Stimulated activated CD8-positive, alpha-beta memory T cell treated with anti-CD3 and anti-CD28 coated beads, Interleukin-15, amount 100 ng/mL, for 1 hour (primary cell): ENCODE measurements around the gene LETM1.

Source experiments
- DNase-seq: peaks from one replicate; pipeline ENCODE4 v3.0.0-alpha.2; 2020; ENCODE audit warnings: low read depth

LETM1 gene

DNA sequence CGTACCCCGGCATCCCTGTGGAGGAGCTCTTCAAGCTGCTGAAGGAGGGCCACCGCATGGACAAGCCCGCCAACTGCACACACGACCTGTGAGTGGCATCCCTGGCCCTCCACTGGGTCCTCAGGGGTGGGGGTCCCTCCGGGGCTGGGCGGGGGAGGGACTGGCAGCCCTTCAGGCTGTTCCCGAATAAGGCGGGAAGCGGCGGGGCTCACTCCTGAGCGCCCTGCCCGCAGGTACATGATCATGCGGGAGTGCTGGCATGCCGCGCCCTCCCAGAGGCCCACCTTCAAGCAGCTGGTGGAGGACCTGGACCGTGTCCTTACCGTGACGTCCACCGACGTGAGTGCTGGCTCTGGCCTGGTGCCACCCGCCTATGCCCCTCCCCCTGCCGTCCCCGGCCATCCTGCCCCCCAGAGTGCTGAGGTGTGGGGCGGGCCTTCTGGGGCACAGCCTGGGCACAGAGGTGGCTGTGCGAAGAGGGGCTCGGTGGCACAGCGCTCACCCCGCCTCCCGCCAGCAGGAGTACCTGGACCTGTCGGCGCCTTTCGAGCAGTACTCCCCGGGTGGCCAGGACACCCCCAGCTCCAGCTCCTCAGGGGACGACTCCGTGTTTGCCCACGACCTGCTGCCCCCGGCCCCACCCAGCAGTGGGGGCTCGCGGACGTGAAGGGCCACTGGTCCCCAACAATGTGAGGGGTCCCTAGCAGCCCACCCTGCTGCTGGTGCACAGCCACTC, 49.2 kb downstream of the LETM1 start:
- no peak for DNase-seq

DNA sequence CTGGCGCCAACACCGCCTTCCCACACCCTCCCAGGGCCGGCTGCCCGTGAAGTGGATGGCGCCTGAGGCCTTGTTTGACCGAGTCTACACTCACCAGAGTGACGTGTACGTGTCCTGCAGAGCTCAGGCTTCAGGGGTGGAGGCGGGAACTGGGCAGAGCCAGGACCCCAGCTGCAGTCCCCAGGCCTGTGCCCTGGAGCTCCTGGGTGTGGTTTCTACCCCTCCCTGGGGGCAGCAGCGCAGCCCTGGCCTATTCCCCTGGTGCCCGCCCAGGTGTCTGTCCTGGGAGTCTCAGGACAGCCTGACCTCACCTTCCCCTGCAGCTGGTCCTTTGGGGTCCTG, 49.8 kb downstream of the LETM1 start:
- no peak for DNase-seq

DNA sequence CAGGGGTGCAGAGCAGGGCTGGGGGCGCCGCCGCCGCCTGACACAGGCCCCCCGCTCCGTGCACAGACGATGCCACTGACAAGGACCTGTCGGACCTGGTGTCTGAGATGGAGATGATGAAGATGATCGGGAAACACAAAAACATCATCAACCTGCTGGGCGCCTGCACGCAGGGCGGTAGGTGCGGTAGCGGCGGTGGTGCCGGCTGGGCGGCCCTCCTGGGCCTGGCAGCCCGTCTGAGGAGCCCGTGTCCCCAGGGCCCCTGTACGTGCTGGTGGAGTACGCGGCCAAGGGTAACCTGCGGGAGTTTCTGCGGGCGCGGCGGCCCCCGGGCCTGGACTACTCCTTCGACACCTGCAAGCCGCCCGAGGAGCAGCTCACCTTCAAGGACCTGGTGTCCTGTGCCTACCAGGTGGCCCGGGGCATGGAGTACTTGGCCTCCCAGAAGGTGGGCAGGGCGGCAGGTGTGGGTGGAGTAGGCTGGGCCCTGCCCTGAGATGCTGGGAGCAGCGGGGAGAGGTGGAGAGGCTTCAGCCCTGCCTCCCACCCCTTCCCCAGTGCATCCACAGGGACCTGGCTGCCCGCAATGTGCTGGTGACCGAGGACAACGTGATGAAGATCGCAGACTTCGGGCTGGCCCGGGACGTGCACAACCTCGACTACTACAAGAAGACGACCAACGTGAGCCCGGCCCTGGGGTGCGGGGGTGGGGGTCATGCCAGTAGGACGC, 50.3 kb downstream of the LETM1 start:
- no peak for DNase-seq

DNA sequence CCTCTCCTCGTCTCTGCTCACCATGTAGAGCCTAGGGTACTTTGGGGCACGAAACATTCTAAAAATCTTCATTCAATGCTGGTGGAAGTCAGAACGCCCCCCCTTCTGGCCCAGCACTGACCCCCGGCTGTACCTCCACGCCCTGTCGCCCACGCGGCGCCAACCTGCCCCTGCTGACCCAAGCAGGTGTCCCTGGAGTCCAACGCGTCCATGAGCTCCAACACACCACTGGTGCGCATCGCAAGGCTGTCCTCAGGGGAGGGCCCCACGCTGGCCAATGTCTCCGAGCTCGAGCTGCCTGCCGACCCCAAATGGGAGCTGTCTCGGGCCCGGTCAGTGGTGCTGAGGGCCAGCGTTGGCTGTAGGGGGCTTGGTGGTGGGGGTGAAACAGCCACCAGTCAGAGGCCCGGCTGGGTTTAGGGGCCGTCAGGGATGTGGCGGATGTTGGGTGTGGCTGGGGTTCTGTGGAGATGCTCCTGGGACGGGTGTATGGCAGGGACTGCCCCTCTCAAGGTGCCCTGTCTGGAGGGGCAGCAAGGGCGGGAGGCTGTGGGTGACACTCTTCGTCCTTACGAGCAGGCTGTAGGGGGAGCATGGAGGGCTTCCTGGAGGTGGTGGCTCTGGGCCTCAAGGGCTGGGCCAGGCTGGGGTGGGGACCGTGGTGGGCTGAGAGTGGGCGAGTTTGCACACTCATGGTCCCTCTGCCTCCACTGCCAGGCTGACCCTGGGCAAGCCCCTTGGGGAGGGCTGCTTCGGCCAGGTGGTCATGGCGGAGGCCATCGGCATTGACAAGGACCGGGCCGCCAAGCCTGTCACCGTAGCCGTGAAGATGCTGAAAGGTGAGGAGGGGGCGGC, 51.1 kb downstream of the LETM1 start:
- no peak for DNase-seq

DNA sequence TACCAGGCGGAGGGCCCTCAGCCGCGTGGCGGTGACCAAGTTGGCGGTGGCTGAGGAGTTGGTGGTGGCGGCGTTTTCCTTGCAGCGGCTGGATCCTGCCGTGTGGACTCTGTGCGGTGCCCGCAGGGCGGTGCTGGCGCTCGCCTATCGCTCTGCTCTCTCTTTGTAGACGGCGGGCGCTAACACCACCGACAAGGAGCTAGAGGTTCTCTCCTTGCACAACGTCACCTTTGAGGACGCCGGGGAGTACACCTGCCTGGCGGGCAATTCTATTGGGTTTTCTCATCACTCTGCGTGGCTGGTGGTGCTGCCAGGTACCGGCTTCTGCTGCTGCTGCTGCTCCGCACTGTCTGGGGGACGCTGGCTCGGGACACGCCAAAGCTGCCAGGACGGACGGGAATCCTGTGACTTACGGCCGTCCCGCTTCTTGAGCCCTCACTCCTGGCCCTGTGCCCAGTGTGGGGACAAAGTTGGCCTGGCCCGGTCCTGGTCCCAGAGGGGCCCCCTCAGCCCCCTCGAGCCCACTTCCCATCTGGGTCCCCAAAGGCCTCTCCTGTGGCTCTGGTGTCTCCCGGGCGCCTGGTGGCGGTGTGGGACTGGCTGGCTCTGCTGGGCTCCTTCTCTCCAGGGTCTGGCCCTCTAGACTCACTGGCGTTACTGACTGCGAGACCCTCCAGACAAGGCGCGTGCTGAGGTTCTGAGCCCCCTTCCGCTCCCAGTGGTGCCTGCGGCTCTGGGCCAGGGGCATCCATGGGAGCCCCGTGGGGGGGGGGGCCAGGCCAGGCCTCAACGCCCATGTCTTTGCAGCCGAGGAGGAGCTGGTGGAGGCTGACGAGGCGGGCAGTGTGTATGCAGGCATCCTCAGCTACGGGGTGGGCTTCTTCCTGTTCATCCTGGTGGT, 52.2 kb downstream of the LETM1 start:
- no peak for DNase-seq

DNA sequence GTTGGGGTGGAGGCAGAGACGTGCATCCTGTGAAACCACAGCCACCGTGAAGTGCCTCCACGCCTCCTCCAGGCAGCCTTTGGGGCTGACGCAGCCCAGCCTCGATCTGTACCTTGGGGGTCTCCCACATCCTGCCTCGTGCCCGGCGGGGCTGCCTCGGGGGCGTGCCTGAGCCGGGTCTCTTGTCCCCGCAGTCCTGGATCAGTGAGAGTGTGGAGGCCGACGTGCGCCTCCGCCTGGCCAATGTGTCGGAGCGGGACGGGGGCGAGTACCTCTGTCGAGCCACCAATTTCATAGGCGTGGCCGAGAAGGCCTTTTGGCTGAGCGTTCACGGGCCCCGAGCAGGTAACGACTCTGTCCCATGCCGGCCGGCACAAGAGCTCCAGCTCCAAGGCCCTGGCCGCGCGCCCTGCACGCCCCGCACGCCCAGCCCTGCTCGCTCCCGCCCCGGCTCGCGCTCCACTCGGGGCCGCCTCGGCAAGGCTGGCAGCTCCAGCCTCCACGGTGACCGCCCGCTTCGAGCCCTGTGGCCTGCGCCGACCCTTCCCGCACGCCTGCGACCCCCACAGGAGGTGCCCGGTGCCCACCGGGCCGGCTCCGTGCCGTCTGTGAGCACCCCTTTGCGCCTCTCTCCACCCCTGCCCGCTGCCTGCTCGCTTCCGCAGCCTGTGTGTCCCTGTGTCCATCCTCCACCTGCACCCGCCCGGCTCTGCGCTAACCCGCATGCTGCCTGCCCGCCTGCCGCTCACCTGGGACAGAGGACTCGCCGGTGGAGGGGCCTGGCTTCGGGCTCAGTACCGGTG, 53.0 kb downstream of the LETM1 start:
- DNase-seq = no peak

DNA sequence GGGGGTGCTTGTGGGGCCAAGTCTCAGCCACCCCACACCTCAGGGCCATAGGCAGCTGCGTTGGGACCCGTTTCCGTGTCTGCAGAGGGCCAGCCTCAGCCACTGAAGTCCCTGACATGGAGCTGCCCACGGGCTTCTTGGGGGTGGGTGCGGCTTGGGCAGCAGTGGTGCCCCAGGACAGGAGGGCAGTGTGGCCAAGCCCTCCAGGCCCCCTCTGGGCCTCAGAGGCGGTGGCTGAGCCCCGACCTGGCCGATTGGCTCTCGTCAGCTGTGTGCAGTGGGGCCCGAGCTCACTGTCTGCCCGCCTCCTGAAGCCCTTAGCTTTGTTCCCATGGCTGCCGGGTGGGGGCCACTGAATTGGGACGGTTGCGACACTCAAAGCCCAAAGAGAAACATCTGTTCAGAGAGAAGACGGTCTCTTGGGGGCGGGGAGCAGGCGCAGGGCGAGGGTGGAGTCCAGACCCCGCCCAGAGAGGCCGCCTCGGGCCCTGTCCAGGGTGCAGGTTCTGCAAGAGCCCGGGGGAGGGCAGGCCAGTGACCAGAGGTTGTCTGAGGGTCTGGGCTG, 53.7 kb downstream of the LETM1 start:
- no peak for DNase-seq

DNA sequence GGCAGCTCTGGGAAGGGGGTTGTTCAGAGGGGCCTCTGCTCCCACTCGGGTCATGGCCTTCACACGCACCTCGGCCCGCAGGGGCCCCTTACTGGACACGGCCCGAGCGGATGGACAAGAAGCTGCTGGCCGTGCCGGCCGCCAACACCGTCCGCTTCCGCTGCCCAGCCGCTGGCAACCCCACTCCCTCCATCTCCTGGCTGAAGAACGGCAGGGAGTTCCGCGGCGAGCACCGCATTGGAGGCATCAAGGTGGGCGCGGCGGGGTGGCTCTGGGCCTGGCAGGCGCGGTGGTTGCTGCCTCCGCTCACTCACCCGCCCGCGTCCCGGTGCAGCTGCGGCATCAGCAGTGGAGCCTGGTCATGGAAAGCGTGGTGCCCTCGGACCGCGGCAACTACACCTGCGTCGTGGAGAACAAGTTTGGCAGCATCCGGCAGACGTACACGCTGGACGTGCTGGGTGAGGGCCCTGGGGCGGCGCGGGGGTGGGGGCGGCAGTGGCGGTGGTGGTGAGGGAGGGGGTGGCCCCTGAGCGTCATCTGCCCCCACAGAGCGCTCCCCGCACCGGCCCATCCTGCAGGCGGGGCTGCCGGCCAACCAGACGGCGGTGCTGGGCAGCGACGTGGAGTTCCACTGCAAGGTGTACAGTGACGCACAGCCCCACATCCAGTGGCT, 54.5 kb downstream of the LETM1 start:
- no peak for DNase-seq

DNA sequence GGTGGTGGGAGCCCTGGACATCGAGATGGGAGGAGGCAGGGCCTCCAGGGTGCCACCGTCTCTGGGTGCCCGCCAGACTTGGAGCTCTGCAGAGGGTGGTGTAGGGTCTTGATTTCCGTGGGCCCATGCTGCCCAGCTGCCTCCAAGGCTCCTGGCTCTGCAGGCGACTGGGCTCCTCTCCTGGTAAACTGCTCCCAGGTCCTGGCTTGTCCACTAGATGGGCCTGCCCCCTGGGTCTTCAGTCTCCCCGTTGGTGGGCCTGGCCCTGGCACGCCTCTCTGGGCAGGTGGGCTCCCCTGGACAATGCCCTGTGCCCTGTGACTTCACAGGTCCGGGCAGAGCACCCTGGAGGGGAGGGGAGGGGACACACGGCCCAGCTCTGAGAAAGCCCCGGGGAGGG, 55.2 kb downstream of the LETM1 start:
- DNase-seq = no peak

DNA sequence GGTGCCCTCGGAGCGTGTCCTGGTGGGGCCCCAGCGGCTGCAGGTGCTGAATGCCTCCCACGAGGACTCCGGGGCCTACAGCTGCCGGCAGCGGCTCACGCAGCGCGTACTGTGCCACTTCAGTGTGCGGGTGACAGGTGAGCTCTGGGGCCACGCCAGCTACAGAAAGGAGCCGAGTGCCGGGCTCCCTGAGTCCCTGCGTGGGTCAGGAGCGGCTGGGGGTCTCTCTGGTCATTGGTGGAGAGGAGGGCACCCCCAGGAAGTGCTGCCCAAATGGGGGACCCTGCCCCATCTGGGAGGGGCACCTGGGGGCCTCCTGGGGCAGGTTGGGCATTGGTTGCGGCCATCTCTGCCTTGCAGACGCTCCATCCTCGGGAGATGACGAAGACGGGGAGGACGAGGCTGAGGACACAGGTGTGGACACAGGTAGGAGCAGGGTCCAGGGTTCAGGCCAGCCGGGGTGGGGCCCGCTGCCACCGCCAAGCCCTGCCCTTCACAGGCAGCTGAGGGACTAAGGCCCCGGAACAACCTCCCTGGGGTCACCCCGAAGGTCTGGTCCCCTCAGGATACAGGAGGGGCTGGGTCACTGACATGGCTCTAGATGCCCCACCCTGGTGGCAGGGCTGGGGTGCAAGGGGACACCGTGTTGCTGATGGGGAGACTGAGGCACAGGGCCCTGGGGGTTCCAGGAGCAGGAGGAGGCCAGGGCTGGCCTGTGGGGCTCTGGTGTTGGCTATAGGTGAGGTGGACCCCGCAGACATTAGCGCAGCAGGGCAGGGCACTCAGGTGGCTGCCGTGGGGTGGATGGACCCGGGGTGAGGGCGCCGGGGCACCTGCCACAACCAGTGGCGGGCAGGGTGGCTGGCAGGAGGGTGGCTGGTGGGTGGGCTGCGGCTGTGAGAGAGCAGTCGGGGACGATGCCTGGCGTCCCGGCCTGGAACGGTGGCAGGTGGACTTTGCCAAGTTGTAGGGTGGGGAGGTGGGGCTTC, 56.3 kb downstream of the LETM1 start:
- DNase-seq = no peak

DNA sequence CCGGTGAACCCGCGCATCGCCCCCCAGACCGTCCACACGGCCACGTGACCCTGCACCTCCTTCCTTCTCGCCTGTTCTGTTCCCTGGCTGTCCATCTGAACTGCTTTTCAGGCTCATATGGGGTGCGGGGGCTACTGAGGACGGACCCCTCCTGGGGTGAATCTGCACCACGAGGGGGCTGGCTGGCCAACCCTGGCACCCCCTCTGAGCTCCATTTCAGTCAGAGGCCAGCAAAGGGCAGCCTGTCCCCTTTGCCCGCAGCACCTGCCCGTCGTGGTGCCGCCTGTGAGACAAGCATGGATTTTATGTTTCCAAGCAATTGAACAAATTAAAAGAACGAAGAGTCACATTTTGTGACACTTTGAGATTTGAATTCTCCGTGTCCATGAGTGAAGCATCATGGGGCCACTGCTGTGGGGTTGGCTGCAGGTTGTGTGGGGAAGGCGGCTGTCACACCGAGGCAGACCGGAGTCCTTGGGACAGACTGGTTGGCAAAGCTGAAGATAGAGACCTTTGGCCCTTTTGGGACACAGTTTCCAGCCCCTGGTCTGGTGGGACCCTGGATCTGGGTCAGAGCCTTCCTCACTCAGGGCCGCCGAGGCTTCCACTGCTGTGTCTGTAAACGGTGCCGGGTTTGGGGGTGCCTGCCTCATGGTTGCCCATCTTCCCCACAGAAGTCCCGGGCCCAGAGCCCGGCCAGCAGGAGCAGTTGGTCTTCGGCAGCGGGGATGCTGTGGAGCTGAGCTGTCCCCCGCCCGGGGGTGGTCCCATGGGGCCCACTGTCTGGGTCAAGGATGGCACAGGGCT, 57.2 kb downstream of the LETM1 start:
- DNase-seq = no peak

DNA sequence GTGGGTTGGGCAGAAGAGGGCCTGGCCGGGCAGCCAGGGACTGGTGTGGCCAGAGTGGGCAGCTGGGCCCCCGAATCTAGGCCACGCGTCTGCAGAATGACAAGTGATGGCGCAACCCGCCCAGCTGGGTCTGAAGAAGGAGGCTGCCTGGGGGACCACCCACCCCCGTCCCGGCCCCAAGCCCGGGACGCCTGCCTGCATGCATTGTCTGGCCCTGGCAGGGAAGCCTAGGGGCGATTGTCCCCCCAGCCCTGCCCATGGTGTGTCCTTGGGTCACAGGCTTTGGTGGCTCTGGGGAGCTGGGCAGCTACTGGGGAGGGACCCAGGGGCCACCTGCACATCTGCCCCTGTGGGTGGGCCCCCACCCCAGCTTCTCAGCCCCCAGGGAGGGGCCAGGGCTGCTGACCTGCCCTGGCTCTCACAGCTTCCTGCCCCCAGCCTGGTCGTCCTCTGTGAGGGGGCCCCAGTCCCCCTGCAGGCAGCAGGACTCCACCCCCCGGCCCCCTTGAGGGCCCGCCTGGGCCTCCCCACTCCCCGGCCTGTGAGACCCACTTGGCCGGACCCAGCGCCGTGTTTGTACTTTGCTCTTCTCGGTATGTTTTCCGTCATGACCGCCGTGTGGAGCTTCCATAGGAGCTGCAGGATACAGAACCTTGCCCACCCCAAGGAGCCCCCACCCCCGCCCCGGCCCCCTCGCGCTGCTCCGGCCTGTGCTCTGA, 57.9 kb downstream of the LETM1 start:
- DNase-seq = no peak

DNA sequence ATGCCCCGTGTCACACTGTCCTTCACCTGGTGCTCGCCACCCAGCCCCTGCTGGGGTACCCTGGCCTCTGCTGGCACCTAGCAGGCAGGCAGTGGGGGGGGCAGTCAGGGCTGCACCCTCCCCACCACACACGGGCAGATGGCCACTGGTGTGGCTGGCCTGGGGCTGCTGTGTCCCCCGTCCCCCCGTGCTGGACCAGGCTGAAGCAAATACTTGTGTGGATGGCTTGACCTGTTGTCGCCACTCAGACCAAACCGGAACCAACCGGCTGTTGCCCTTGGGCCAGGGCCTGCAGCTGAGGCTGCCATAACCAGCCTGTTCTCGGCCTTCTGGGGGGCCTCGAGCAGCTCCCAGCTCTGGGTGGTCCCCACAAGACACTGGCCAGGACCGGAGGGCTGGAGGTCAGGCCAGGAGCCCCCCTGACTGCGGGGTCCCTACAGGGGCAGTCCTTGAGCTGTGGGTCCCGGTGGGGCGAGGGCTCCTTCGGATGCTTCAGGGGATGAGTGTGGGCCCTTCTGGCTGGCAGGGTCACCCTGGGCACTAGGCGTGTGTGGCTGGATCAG, 58.6 kb downstream of the LETM1 start:
- DNase-seq = no peak

DNA sequence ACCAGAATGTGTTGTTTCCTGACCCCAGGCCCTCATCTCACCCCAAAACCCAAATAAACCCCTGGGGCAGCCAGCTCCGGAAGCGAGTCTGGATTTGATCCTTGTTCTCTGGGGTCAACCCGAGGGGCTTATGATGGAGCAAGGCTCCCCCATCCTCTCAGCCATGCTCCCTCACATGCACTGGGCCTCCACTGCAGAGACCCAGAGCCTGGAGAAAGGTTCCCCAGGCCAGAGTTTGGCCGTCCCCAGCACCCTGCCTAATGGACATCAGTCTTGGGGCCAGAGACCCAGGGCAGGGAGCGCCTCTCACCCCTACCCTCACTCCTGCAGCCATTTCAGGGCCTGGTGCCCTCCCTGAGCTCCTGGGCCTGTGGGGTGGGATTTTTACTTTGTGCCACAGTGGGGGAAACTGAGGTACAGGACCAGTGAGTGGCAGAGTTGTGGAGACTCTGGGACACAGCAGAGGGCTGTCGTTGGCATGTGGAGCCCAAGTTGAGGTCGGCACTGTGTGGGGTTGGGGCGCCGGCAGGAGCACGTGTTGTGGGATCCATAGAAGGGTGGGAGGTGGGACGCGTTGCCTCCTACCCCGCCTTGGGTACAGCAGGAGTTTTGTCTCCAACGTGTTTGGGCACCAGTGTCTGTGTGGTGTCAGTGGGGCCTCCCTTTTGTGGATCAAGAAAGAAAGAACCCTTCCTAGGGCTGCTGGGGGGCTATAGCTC, 59.3 kb downstream of the LETM1 start:
- no peak for DNase-seq

DNA sequence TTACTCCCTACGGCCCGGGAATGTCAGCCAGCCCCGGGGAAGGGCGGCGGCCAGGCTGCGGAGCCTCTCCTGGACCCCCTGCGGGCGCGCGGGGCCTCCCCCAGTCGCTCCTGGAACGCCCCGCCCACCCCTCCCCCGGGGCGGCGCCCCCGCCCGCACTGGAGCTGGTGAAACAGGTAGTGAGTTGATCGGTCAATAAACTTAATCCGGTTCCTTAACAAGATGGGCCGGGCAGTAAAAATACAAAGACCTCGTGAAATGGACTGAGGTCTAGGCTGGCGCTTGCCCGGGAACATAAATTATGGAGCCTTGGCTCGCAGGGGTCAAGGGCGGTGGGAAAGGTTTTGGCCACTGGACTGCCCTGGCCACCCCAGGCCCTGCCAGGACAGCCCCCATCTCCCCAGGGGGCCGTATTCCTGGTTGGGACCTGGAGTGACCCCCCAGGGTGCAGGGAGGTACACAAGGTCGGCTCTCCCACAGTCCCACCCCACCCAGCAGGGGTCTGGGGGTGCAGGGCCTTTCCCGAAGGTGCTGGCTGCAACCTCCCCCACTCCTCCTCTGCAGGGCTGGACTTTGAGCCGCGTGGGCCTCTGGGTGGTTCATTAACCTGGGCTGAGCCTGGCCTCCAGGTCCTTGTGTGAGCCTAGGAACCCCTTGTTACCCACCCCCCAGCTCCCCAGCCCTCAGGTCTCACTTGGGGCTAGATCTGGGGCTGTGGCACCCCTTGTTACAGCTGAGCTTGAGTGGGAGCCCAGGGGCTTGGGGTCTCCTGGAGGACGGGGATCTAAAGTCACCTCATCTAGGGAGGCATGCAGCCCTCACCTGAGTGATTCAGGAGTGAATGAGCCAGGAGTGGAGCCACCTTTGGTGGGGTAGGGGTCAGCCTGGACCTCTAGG, 60.4 kb downstream of the LETM1 start:
- DNase-seq = no peak
